NCI-H345 treated with DMSO at 0.1 percent for 48 hours (cell line): ENCODE results near the gene PIGP.
"Not testable (repeated sequence)": the region's sequence is repeated elsewhere in the genome, so short reads cannot be mapped to it uniquely, and the experiment has no call there.

Experiments used
- DNase-seq: peaks from one replicate; lab custom pipeline; 2025; ENCODE audit not compliant: unreplicated experiment; lab: John Stamatoyannopoulos, UW

PIGP gene

DNA sequence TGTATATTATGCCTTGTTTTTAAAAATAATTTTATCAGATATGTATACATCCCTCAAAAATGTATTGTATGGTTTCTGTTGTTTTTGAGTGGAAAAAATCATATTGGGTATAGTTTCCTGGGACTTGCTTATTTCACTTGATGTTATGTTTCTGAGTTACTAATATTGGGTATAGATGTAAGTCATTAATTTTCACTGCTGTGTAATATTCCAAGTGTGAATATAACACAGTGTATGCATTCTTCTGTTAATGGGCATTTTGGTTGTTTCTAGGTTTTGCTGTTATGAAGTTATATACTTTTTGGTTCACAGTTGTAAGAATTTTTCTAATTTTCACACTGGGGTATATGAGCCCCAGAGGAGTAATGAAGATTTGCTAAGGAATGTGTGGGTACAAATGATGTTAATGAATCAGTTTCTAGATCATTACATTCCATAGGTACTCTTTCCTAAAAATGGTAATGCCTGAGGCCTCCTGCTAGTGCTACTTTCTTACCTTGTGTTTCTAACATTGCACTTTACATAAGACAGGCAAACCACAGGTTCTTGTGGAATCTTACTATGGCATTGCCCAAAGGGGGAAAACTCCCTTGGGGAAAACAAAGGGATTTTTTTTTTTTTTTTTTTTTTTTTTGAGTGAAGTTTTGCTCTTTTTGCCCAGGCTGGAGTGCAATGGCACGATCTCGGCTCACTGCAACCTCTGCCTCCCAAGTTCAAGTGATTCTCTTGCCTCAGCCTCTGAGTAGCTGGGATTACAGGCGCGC lies 3.4 kb upstream of the PIGP start:
- no peak for DNase-seq

DNA sequence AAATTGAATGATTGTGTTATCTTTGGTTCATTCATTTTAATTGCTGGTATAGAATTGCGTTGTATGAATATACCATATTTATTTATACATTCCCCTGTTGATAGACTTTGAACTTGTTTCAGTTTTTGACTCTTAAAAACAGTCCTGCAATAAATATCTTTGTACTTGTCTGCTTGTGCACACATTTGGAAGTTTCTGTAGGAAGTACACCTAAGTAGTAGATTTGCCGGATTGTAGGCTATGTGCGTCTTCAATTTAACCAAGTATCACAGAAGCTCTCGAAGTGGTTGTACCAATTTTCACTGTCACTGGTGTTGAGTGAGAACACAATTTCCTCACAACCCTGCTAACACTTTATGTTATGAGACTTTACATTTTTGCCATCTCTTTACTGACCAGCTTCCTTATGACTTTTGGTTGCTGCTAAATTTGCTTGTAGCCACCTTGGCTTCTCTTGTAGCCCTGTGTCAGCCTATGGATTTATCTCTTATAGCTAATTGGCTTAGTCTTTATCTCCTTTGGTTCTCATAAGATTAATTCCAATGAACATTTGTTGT lies 2.4 kb upstream of the PIGP start:
- DNase-seq = no peak

DNA sequence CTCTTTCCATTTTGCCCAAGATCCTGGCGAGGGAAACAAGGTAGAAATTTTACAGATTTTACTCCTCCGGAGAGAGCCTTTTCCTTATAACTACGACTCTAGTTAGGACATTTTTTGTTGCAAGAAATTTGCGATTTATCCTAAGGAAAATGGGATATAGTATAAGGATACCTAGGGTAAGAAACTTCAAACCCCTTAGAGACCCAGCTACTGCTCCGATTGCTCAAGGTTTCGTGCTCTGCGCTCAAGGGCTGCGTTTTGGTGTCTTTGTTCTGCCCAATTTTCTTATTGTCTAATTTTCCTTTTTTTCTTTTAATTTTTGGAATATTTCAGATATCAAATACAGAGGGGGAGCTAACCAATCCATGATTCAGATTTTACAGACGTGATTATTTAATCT lies 1.7 kb upstream of the PIGP start:
- DNase-seq = peak; percentile 34

DNA sequence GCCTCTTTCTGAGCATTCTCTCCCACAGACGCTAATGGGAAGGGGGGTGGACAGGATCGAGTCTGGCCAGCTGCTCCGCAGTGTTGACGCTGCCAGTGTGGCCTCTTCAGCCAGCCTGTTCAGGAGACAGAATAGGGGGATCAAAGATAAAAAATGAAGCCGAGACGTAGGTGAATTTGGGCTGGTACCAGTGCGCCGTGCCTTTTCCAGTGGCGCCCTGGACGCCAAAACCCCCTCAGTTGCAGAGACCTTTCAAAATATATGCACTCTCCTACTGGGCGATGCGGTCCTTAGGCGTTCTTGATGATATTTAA lies 1.3 kb upstream of the PIGP start:
- DNase-seq = peak; percentile 48

DNA sequence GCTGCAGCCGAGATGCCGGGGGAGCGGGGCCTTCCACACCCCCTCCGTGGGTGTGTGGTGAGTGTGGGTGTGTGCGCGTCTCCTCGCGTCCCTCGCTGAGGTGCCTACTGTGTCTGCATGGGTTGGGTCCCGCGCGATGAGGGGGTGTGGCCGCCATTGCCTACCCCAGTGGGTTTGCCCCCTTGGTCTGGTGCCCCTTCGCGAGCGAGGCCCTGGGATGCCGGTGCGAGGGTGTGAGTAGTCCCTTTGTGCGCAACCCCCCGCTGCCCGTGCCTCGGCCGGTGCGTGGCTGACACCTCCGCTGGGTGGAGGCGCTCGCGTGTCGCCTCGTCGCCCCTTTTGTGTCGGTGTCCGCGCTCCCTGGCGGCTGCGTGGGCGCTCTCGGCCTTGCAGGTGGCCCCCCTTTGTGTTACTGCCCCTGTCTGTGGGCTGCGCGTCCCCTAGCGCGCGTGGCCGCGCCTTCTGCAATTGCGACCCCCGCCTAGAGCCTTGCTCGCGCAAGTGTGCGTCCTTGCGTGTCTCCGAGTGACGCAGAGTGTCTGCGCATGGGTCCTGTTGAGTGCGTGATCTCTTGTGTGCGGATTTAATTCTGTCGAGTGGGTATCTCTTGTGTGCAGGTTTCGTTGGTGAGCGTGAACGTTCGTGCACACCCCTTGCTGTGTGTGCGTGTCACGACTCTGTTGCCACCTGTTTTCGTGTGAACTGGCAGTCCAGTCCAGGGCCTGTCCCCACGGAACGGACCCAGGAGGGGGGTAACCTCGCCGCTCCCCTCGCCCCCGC lies 736 bp upstream of the PIGP start:
- peak; percentile 48 for DNase-seq

DNA sequence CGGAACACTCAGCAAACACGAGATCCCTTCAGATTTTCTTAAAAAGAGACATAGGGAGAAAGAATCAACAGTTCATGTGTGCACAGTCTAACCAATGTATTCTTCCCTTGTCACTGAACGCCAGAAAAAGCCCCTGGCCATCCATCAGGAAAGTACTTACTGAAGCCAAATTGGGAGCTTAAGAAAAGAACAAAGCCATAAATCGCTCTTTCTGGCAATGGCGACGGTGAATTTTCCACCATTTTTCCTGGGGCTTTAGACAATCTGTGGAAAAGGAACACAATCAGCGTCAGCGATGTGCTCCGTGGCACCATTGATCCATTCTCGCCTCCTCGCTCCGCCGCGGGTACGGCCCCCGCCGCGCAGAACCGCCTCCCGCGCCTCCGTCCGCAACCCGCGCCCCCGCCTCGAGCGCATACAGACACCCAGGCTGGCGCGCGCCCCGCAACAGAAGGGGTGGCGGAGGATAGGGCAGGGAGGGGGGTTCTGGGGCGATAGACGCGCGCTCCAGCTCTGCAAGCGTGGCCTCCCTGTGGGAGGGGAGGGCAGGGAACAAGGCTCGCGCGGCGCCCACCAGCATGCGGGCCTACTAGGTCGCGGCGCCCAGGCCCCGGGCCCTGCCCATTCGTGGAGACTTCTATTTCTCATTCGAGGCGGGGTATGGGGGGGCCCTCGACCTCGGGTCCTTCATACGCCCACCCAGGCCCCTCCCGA lies 440 bp downstream of the PIGP start:
- DNase-seq = peak; percentile 86

DNA sequence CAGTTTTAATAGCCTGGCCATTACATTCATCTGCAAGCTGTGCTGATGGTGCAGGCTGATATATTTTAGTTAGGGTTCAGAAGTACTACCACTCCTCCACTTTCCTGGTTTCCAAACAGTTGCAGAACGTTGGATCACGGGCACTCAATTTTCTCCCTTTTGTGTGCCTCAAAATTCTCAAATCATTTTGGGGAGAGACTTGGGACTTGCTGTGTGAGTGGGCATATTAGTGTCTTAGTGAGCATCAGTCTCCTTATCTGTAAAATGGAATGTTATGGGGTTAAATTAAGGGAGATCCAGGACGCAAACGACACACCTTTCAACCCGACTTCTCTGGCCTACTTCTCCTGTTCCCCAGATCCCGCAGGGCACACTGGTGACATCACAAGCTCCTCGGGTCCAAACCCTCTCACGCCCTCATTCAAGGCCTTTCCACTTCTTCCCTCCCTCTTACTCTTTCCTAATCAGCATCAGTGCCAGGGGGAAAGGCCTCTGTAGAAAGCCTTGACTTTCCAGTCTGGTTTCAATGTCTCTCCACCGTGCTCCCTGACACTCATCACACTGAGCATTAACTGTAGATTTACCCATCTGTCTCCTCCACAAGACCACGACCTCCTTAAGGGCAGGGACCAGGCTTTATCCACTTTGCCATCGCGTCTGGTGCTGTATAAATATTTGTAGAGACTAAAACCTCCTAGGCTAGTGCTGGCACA lies 1.2 kb downstream of the PIGP start:
- no peak for DNase-seq

DNA sequence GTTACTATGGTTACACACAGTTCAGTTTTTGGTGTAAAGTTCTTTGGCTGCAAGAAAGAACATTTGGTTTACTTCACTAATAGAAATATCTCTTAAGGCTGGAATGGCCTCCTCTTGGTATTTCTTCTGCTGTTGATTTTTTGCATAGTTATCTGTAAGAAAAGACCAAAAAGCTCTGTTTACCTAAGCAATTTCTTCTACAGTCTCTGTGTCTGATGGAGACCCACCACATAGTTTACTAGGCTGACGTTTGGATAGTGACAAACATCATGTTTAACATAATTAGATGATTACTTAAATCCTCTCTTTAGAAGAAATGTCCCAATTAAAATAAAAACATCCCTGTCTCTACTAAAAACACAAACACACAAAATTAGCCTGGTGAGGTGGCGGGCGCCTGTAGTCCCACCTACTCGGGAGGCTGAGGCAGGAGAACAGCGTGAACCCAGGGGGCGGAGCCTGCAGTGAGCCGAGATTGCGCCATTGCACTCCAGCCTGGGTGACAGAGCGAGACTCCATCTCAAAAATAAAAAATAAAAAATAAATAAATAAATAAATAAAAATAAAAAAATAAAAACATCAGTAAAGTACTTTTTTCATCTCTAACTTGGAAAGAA lies 7.2 kb downstream of the PIGP start:
- no peak for DNase-seq

DNA sequence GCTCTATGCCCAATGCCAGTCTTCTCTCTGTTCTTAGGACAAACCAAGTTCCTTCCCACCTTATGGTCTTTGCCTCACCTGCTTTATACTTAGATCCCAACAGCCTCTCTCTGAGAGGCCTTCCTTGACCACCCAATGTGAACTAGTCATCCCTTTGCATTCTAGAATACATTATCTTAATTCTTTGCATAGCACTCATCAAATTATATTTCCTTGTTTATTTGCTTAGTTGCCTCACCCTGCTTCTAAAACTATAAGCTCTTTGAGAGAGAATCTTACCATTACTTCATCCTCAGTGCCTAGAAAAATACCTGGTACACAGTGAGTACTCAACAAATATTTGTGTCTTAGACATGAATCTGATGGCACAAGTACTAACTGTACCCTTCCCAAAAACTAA lies 8.0 kb downstream of the PIGP start:
- DNase-seq = no peak

DNA sequence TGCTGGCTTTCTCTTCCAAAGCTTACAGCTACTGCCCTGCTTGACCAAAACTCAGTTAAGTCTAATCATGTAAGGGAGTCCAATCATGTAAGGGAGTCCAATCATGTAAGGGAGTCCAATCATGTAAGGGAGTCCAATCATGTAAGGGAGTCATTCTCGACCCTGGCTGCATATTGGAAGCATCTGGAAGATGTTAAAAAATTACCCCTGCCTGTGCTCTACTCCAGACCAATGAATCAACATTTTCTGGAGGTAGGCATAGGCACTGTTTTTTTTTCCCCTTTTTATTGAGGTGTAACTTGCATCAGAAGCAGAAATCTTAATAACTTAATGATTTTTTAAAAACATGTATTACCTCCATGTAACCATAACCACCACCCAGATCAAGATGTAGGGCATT lies 9.4 kb downstream of the PIGP start:
- no peak for DNase-seq

DNA sequence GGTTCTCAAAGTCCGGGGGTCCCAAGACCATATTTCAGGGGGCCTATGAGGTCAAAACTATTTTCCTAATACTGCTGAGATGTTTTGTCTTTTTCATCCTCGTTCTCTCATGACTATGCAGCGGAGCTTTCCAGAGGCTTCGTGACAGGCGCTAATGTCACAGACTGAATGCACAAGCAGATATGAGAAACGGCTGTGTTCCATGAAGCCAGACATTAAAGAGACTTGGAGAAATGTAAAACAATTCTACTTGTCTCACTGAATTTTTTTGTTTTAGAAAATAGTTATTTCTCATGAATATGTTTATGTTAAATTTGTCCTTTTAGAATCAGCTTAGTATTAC lies 10.3 kb downstream of the PIGP start:
- no peak for DNase-seq

DNA sequence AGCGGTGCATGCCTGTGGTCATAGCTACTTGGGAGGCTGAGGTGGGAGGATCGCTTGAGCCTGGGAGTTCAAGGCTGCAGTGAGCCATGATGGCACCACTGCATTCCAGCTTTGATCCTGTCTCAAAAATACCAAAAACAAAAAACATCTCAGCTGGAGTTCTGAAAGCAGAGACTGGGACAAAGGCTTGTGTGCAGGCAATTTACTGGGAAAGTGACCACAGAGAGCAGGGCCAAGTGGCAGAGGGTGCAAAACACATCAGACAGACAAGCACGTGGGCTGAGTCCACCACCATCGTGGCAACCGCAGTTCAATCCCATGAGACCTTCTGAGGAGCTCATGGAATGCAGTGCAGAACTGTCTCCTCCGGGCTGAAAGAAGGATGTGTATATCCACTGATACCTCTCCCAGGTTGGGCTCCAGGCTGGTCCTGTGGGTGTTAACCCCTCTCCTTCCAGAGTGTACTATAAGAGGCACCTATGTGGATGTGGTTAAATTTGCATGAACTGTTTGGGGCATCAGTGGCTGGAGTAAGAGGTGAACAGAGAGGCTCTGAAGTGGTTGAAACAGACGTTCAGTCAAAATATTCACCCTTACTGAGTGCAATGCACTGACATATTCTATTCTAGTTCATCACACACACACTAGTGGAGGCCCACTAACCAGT lies 10.8 kb downstream of the PIGP start:
- no peak for DNase-seq

DNA sequence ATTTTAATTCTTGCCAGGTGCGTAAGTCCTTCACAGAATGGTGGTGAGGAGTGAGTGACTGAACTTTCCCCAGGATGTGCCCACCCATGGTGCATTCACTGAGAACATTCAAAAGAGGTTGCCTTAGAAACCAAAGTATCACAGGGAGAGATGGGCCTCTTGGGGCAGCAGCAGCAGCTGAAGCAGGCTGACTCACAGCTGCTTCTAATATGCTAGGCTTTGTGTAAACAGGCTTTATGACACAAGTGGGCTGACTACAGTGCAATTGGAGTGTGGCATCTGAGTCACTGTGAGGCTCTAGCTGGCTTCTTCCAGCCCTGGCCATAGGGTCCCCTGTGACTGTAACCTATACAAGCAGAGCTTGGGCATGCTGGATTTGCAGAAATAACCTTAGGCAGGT lies 12.6 kb downstream of the PIGP start:
- peak; percentile 99 for DNase-seq

DNA sequence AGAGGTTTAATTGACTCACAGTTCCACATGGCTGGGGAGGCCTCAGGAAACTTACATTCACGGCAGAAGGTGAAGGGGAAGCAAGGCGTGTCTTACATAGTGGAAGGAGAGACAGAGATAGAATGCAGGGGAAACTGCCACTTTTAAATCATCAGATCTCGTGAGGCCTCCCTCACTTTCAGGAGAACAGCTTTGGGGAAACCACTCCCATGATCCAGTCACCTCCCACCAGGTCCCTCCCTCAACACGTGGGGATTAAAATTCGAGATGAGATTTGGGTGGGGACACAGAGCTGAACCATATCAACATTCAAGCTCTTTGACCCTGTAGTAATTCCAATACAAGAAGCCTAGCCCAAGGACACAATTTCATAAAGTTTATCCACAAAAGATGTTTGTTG lies 13.7 kb downstream of the PIGP start:
- no peak for DNase-seq

DNA sequence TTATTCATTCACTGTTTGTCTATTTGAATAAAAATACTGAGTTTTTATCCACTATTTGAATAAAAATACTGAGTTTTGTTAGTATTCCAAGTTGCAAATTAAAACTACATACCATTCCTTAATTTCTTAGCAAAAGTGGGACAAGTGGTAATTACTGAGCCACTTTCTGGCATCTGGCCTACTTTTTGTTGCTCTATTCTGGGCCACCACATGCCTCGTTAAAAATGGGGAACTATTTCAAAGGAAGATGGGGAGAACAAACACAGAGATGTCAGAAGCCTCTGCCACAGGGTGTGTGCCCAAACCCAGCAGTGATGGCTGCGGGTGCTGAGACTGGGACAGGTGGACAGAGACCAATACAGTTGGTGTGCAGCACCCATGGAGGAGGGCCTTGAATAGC lies 14.6 kb downstream of the PIGP start:
- DNase-seq = peak; percentile 57

DNA sequence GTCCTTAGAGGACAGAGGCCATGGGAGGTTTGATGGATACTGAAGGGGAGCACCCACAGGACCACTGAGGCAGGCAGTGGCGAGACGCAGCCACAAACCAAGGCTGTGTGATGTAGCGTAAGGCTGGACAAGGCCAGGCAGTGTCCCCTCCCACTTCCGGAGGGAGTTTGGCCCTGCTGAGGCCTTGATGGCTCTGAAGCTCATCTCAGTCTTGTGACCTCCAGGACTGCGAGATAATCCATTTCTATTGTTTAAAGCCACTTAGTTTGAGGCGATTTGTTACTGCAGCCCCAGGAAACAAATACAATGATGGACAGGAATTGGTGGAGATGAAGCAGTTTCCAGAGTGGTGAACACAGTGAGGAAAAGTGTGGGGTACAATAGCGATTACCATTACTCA lies 15.3 kb downstream of the PIGP start:
- DNase-seq = no peak

DNA sequence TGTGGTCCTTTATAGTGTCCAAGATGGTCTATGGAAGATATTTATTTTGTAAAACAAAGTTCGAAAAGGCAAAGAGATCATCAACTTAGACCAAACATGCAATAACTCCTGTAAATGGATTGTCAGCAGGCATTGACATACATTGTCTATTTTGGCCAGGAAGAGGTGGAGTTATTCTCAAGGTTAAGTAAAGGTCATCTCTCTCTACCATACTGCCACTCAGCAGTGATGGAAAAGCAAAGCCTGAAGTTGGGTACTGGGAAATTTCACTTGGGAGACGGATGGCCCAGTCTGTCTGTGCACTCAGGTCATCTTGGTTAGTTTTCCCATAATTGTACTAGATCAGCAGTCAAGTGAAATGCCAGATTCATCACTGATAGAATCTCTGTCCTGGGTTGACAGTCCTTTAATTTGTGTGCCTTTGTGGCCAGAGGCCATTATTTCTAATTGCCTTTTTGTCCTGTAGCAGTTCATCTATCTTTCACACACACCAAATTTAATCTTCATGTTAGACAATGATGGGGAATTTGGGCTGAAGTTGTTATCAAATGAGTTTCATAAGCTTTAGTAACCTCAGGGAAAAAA lies 17.5 kb downstream of the PIGP start:
- no peak for DNase-seq

DNA sequence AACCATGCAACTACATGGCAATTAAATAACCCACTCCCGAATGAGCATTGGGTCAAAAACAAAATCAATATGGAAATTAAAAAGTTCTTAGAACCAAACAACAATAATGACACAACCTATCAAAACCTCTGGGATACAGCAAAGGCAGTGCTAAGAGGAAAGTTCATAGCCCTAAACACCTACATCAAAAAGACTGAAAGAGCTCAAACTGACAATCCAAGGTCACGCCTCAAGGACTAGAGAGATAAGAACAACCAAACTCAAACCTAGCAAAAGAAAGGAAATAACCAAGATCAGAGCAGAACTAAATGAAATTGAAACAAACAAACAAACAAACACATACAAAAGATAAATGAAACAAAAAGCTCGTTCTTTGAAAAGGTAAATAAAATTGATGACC lies 23.1 kb downstream of the PIGP start:
- DNase-seq = not testable (repeated sequence)

DNA sequence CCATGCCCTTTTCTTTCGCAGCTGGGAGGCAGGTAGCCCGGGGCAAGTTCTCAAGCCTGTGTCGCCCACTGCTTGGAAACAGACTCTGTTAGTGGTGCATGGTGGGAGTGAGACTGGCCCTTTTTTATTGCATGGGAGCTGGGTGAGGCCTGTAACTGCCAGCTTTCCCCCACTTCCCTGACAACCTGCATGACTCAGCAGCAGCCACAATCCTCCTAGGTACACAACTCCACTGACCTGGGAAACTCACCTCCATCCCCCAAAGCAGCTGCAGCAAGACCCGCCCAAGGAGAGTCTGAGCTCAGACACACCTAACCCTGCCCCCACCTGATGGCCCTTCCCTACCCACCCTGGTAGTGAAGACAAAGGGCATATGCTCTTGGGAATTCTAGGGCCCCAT lies 25.8 kb downstream of the PIGP start:
- DNase-seq = peak; percentile 76

DNA sequence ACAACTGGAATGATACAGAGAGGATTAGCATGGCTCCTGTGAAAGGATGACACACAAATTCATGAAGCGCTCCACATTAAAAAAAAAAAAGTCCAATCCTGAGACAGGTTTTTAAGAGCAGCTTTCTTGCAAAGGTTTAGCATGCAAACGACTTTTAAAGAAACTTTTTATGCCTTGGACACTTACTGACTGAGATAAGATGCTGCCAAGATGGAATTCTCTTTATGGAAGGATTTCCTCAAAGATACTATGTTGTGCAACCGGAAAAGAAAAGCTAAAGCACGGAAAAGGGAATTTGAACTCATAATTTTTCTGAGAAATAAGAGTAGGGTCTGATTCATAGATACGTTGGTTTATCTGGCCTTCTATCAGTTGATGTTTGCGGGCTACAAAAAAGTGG lies 27.3 kb downstream of the PIGP start:
- DNase-seq = no peak
